Stimulated activated CD4-positive, alpha-beta T cell treated with anti-CD3 and anti-CD28 coated beads, TNF-alpha, amount 100 ng/mL, for 48 hours (primary cell): Measurements from ENCODE around the gene POGK.
"Not testable (repeated sequence)": the region's sequence is repeated elsewhere in the genome, so short reads cannot be mapped to it uniquely, and the experiment has no call there.

Experiments
- DNase-seq, 3 donors: peaks; one replicate each; pipeline ENCODE4 v3.0.0-alpha.2; 2020; ENCODE audit warnings: low read depth in 3 of 3

Gene POGK

GRCh38 chr1:166857995-166858394 is 18.7 kb downstream of the POGK start:
- no peak for DNase-seq

- no peak for DNase-seq
Measured at GRCh38 chr1:166858726-166859419, 19.6 kb downstream of the POGK start.

GRCh38 chr1:166859597-166859996 is 20.3 kb downstream of the POGK start:
- DNase-seq = no peak

- no peak for DNase-seq
Measured at GRCh38 chr1:166865926-166866325, 26.7 kb downstream of the POGK start.

GRCh38 chr1:166868639-166869038 is 29.4 kb downstream of the POGK start:
- no peak for DNase-seq

- no peak for DNase-seq
Measured at GRCh38 chr1:166869318-166870099, 30.2 kb downstream of the POGK start.

- DNase-seq = no peak
Measured at GRCh38 chr1:166870584-166870983, 31.3 kb downstream of the POGK start.

- no peak for DNase-seq
Measured at GRCh38 chr1:166874464-166874863, 35.2 kb downstream of the POGK start.

GRCh38 chr1:166875302-166875733 is 36.0 kb downstream of the POGK start:
- no peak for DNase-seq

- DNase-seq = peak; percentile 96 to 98 (median 98)
Measured at GRCh38 chr1:166875734-166876539, 36.7 kb downstream of the POGK start, which contains the start of gene TADA1. TADA1 (minus strand) TSS chr1:166876264; CDS start chr1:166876233, 31 bp downstream.

- no peak for DNase-seq
Measured at GRCh38 chr1:166876540-166876838, 37.2 kb downstream of the POGK start.

- DNase-seq = not testable (repeated sequence)
Measured at GRCh38 chr1:166878173-166878917, 39.1 kb downstream of the POGK start.

GRCh38 chr1:166882893-166883292 is 43.6 kb downstream of the POGK start:
- no peak for DNase-seq

GRCh38 chr1:166884040-166884642 is 44.9 kb downstream of the POGK start:
- DNase-seq = peak in 2 of 3 donors; percentile 3 to 33

- DNase-seq = no peak
Measured at GRCh38 chr1:166884971-166885370, 45.7 kb downstream of the POGK start.

GRCh38 chr1:166888373-166889111 is 49.3 kb downstream of the POGK start:
- no peak for DNase-seq

GRCh38 chr1:166889776-166890175 is 50.5 kb downstream of the POGK start:
- no peak for DNase-seq

- DNase-seq = no peak
Measured at GRCh38 chr1:166895766-166896165, 56.5 kb downstream of the POGK start.

- DNase-seq = no peak
Measured at GRCh38 chr1:166899769-166900168, 60.5 kb downstream of the POGK start.

- no peak for DNase-seq
Measured at GRCh38 chr1:166900987-166901386, 61.7 kb downstream of the POGK start.

- DNase-seq = no peak
Measured at GRCh38 chr1:166902279-166902678, 63.0 kb downstream of the POGK start.
